Endothelial cell of umbilical vein (primary cell): Measurements from ENCODE around the gene RASGRF2. TPM values are rescaled to one million over a fixed set of nuclear protein-coding genes. Genes with fewer than 3 reads are reported as not detected.

Experiments used
- BruUV-seq: library from RNA; stranded (reverse); fragments of 400-500 nt; replicated peaks from 2 replicates; lab custom pipeline; 2021; lab: Mats Ljungman, UMichigan
- CTCF ChIA-PET: fragments of 300-600, 350-600 bp; sonication (Branson Sonifier 250); formaldehyde crosslinking; loops from one replicate; lab custom pipeline; 2021; ENCODE audit warnings: antibody characterized with exemption, inconsistent platforms; lab: Charles Lee
- POLR2A ChIA-PET: fragments of 300-600, 350-600 bp; sonication (Branson Sonifier 250); formaldehyde crosslinking; loops from one replicate; lab custom pipeline; 2021; ENCODE audit warnings: antibody characterized with exemption, inconsistent platforms; lab: Charles Lee
- DNase-seq: peaks from one replicate; pipeline ENCODE4 v3.0.0-alpha.2; 2011; ENCODE audit warnings: low read depth, low spot score
- FAIRE-seq: peaks from 2 replicates; lab custom pipeline; 2011; peaks lifted over from hg19 to GRCh38; lab: Jason Lieb, UNC
- H2AFZ ChIP-seq: 2 replicates; pipeline ENCODE4 v1.6.0; 2012; ENCODE audit warnings: low read depth, low read length, control low read depth, inconsistent platforms
- H3K27ac ChIP-seq: 2 replicates; pipeline ENCODE4 v1.5.1; 2011; ENCODE audit warnings: low read depth, mild to moderate bottlenecking, control low read depth, low read length, moderate library complexity; ENCODE audit not compliant: insufficient read depth
- H3K27me3 ChIP-seq, 2 experiments: 2 replicates each; pipeline versions ENCODE4 v1.6.0 to v1.6.1; 2011; ENCODE audit warnings: low read length in 2 of 2, mixed read lengths in 1 of 2; ENCODE audit not compliant: control insufficient read depth in 2 of 2, insufficient read depth in 2 of 2
- H3K36me3 ChIP-seq, 2 experiments: 2 replicates in 1 of 2; 3 replicates in 1 of 2; pipeline ENCODE4 v1.5.1; 2011; ENCODE audit warnings: low read length in 2 of 2, mild to moderate bottlenecking in 1 of 2, moderate library complexity in 1 of 2; ENCODE audit not compliant: control insufficient read depth in 2 of 2, insufficient read depth in 2 of 2; ENCODE audit errors: extremely low read depth in 1 of 2
- H3K4me1 ChIP-seq: 3 replicates; pipeline ENCODE4 v1.5.1; 2011; ENCODE audit warnings: mild to moderate bottlenecking, low read length; ENCODE audit not compliant: control insufficient read depth, insufficient read depth; ENCODE audit errors: extremely low read depth
- H3K4me2 ChIP-seq: 2 replicates; pipeline ENCODE4 v1.6.1; 2011; ENCODE audit warnings: low read length, control low read depth, mixed read lengths; ENCODE audit not compliant: insufficient read depth
- H3K4me3 ChIP-seq, 3 experiments: fragments of 200-600 bp in 1 of 3; sonication (generic), shearing (Covaris generic) in 1 of 3; replicated peaks in 1 of 3; 2 replicates each; pipeline ENCODE4 v1.5.1; 2011 to 2016; ENCODE audit warnings: control low read depth in 3 of 3, low read length in 3 of 3, mild to moderate bottlenecking in 2 of 3, inconsistent platforms in 1 of 3, low read depth in 1 of 3, moderate library complexity in 1 of 3; ENCODE audit not compliant: insufficient read depth in 1 of 3
- H3K79me2 ChIP-seq: 2 replicates; pipeline ENCODE4 v1.6.0; 2012; ENCODE audit warnings: low read length, inconsistent platforms; ENCODE audit not compliant: control insufficient read depth, insufficient read depth
- H3K9ac ChIP-seq: replicated peaks from 2 replicates; pipeline ENCODE3; 2011; ENCODE audit warnings: low read length, control low read depth; ENCODE audit not compliant: insufficient read depth; ENCODE audit errors: extremely low read depth
- H3K9me1 ChIP-seq: replicated peaks from 3 replicates; pipeline ENCODE4 v1.6.0; 2011; ENCODE audit warnings: mild to moderate bottlenecking, low read length; ENCODE audit not compliant: control insufficient read depth, insufficient read depth; ENCODE audit errors: extremely low read depth
- H3K9me3 ChIP-seq: replicated peaks from 2 replicates; pipeline ENCODE4 v1.5.1; 2012; ENCODE audit warnings: low read length, inconsistent platforms; ENCODE audit not compliant: control insufficient read depth, insufficient read depth
- H4K20me1 ChIP-seq: replicated peaks from 2 replicates; pipeline ENCODE3; 2011; ENCODE audit warnings: mild to moderate bottlenecking, low read length; ENCODE audit not compliant: control insufficient read depth, insufficient read depth; ENCODE audit errors: extremely low read depth
- CTCF ChIP-seq, 2 donors: IDR thresholded peaks; 1 replicate in 1 of 2; 2 replicates in 1 of 2; pipeline ENCODE4 v1.5.1; 2011; ENCODE audit warnings: low read length in 2 of 2, mild to moderate bottlenecking in 2 of 2, moderate library complexity in 2 of 2, control low read depth in 1 of 2, inconsistent platforms in 1 of 2, low read depth in 1 of 2; ENCODE audit not compliant: insufficient read depth in 1 of 2; ENCODE audit errors: extremely low read depth in 1 of 2
- EZH2 ChIP-seq: IDR thresholded peaks from 2 replicates; pipeline ENCODE4 v1.6.1; 2012; ENCODE audit warnings: borderline replicate concordance, low read depth, mild to moderate bottlenecking, moderate library complexity, low read length, inconsistent platforms; ENCODE audit not compliant: severe bottlenecking
- FOS ChIP-seq: IDR thresholded peaks from 2 replicates; pipeline ENCODE4 v1.6.1; 2011; ENCODE audit warnings: mild to moderate bottlenecking, low read length, moderate library complexity, borderline replicate concordance; ENCODE audit not compliant: insufficient read depth
- GATA2 ChIP-seq: IDR thresholded peaks from 2 replicates; pipeline ENCODE4 v1.7.0; 2011; ENCODE audit warnings: low read depth, mild to moderate bottlenecking, moderate library complexity, mixed read lengths, low read length; ENCODE audit not compliant: insufficient read length, insufficient read depth
- JUN ChIP-seq: IDR thresholded peaks from 2 replicates; pipeline ENCODE4 v1.6.1; 2011; ENCODE audit warnings: borderline replicate concordance, low read depth; ENCODE audit not compliant: insufficient read length, insufficient read depth
- MAX ChIP-seq: IDR thresholded peaks from 2 replicates; pipeline ENCODE4 v1.6.1; 2011; ENCODE audit not compliant: insufficient read depth, insufficient read length
- MYC ChIP-seq: IDR thresholded peaks from one replicate; pipeline ENCODE4 v1.6.1; 2011; ENCODE audit warnings: mild to moderate bottlenecking, low read depth, low read length
- POLR2A ChIP-seq: IDR thresholded peaks from 2 replicates; pipeline ENCODE4 v1.6.1; 2012; ENCODE audit warnings: low read depth, mild to moderate bottlenecking, control low read depth, low read length
- POLR2AphosphoS5 ChIP-seq: IDR thresholded peaks from 2 replicates; pipeline ENCODE4 v1.6.1; 2012; ENCODE audit warnings: low read depth, mild to moderate bottlenecking, control low read depth, low read length, moderate library complexity; ENCODE audit not compliant: insufficient read depth
- dilution Hi-C: fragments of 300-500 bp; cut with MboI; formaldehyde crosslinking; loops from one replicate; pipeline ENCODE4 v1.15.0; 2019; ENCODE audit warnings: low sequenced_read_pairs; ENCODE audit not compliant: extremely low pct_ligation_motif_present
- intact Hi-C: fragments of 100-400 bp; cut with micrococcal nuclease; formaldehyde crosslinking; loops from one replicate; pipeline ENCODE4 v1.10.0; 2022
- polyA plus RNA-seq, 4 experiments: library from polyadenylated mRNA; depleted of rRNA in 3 of 4; stranded (reverse) in 3 of 4; unstranded in 1 of 4; fragments of >200 nt; gene quantifications; 2 replicates each; pipeline versions ENCODE4 v1.2.1 to v1.2.3, GENCODE V29; 2011 to 2012; ENCODE audit warnings: missing spikeins in 1 of 4
- total RNA-seq: library from RNA; stranded (reverse); gene quantifications from 2 replicates; pipeline ENCODE4 v1.2.3, GENCODE V29; 2021

Gene RASGRF2
- total and polyA plus RNA-seq, 2 donors (not counting 3 experiments of a cell fraction or from before 2014, with no cell fraction given): 0.41 to 4.0 TPM

GRCh38 chr5:81145329-81145935 lies 185.3 kb downstream of the RASGRF2 start:
- intact Hi-C loops (no loop called here), dilution Hi-C loops (no loop called here)
- FAIRE-seq: no peak

GRCh38 chr5:81146031-81146430 lies 185.9 kb downstream of the RASGRF2 start:
- dilution Hi-C loops (no loop called here), intact Hi-C loops (no loop called here)
- Histone ChIP-seq H3K9ac (no peak overlapping the region), H3K27me3 (peaks cover 0 to 2% of the 10 kb centered on the region in 2 experiments), H3K9me3 (no peaks in the 10 kb centered on the region), H4K20me1 (no peaks in the 10 kb centered on the region), H2AFZ (no peak overlapping the region), H3K9me1 (no peaks in the 10 kb centered on the region), H3K4me1 (no peaks in the 10 kb centered on the region), H3K27ac (no peak overlapping the region), H3K4me3 (no peak overlapping the region), H3K4me2 (no peak overlapping the region), H3K36me3 (no peaks in the 10 kb centered on the region), H3K79me2 (no peaks in the 10 kb centered on the region)
- TF ChIP-seq MAX (no peak), FOS (no peak), GATA2 (no peak), EZH2 (no peak), MYC (no peak), JUN (no peak), CTCF (IDR thresholded peaks at IDR 0.05; ENCODE audit: extremely low read depth in 1 of 2, insufficient read depth in 1 of 2, low read depth in 1 of 2, low read length in 2 of 2) (no peak), POLR2A (no peak), POLR2AphosphoS5 (no peak)
- BruUV-seq: no TSS peak
- FAIRE-seq (no peak), DNase-seq (no peak)
- CTCF ChIA-PET: interaction anchor here (0.9 kb wide), 1 partner anchor 26 kb away, joined by 3 read pairs; no protein-coding TSS in a partner anchor
- POLR2A ChIA-PET: no interaction called here

More at GRCh38 chr5:81145329-81145935, 185.3 kb downstream of the RASGRF2 start:
- Histone ChIP-seq H3K79me2 (no peaks in the 10 kb centered on the region), H3K9me1 (no peaks in the 10 kb centered on the region), H3K27ac (no peak overlapping the region), H3K27me3 (peaks cover 0 to 2% of the 10 kb centered on the region in 2 experiments), H3K4me1 (no peaks in the 10 kb centered on the region), H3K4me3 (no peak overlapping the region), H3K9ac (no peak overlapping the region), H3K4me2 (no peak overlapping the region), H3K36me3 (no peaks in the 10 kb centered on the region), H2AFZ (no peak overlapping the region), H4K20me1 (no peaks in the 10 kb centered on the region), H3K9me3 (no peaks in the 10 kb centered on the region)
- TF ChIP-seq FOS (no peak), POLR2AphosphoS5 (no peak), MYC (no peak), MAX (no peak), EZH2 (no peak), JUN (no peak), GATA2 (no peak)
- no peak for DNase-seq
- ChIA-PET CTCF (interaction anchor here (0.9 kb wide), 1 partner anchor 26 kb away, joined by 3 read pairs; no protein-coding TSS in a partner anchor), POLR2A (no interaction called here)
- BruUV-seq: no TSS peak
